ENCODE results near the gene CFAP46.
"Not testable (repeated sequence)": the region's sequence is repeated elsewhere in the genome, so short reads cannot be mapped to it uniquely, and the experiment has no call there.

GRCh38 chr10:132893786-132894185, 48.6 kb downstream of the CFAP46 start:
- TF ChIP-seq CTCF (conservative IDR thresholded peaks at IDR 0.05 in 1 of 2, IDR thresholded peaks at IDR 0.05 in 1 of 2; ENCODE audit: extremely low read depth in 1 of 2, insufficient read depth in 1 of 2, low read depth in 1 of 2, low read length in 2 of 2); EZH2 (IDR thresholded peaks at IDR 0.05; ENCODE audit: borderline replicate concordance, low read length): not testable (repeated sequence)
